Psoas muscle (tissue), 8 donors: ENCODE results near the gene AADAT. TPM values are rescaled to one million over a fixed set of nuclear protein-coding genes. Genes with fewer than 3 reads are reported as not detected.

Experiments
- ATAC-seq, 4 donors: fragments of 200-7000 bp; cut with Tn5 transposase; one replicate each; pipeline ENCODE4 v1.9.1; 2020; ENCODE audit warnings: moderate library complexity in 3 of 4, mild to moderate bottlenecking in 2 of 4
- DNase-seq, 2 donors: peaks; one replicate each; pipeline ENCODE4 v3.0.0-alpha.2; 2020
- H3K27ac ChIP-seq: fragments of 200-600 bp; one replicate; pipeline ENCODE4 v1.8.0; 2022
- H3K27me3 ChIP-seq, 3 donors: fragments of 200-600 bp in 1 of 3; one replicate each; pipeline versions ENCODE4 v1.6.1 to v1.8.0; 2013 to 2022; ENCODE audit warnings: low read length in 2 of 3, mild to moderate bottlenecking in 2 of 3, moderate library complexity in 1 of 3; ENCODE audit not compliant: insufficient read depth in 3 of 3
- H3K36me3 ChIP-seq, 2 donors: fragments of 200-600 bp in 1 of 2; one replicate each; pipeline versions ENCODE4 v1.6.1 to v1.8.0; 2013 to 2022; ENCODE audit warnings: low read depth in 1 of 2, mild to moderate bottlenecking in 1 of 2, moderate library complexity in 1 of 2; ENCODE audit not compliant: insufficient read depth in 1 of 2
- H3K4me1 ChIP-seq: fragments of 200-600 bp; one replicate; pipeline ENCODE4 v1.8.0; 2022
- H3K4me3 ChIP-seq: fragments of 200-600 bp; one replicate; pipeline ENCODE4 v1.8.0; 2022; ENCODE audit warnings: mild to moderate bottlenecking
- H3K9me3 ChIP-seq: fragments of 200-600 bp; one replicate; pipeline ENCODE4 v1.8.0; 2022
- WGBS, 3 donors: extraction: QIAGEN DNeasy Blood & Tissue Kit; methylation state at CpG; one replicate each; pipeline versions ENCODE4 v1.1.6 to v1.1.7; 2013; 5-methylcytosine and 5-hydroxymethylcytosine counted together
- intact Hi-C, 2 donors: fragments of 100-400 bp; cut with DNase I; formaldehyde crosslinking; loops; one replicate each; pipeline versions ENCODE4 v1.11.0 to v1.14.2; 2022
- polyA plus RNA-seq, 3 donors: library from polyadenylated mRNA; stranded (reverse); fragments of 200-250 nt; gene quantifications; one replicate each; pipeline ENCODE4 v1.2.3, GENCODE V29; 2013
- total RNA-seq, 4 donors: library from RNA; stranded (reverse); fragmentation: NEBNext Ultra II Directional in 2 of 4; extraction: Animal tissue kit (Norgen Biotek cat#: 25700) in 2 of 4; gene quantifications; one replicate each; pipeline versions ENCODE4 v1.2.1 to v1.2.4, GENCODE V29; 2021 to 2023
- TF ChIP-seq, protein P1 (sequence below): fragments of 200-600 bp; IDR thresholded peaks from one replicate; pipeline ENCODE4 v1.8.0; 2022; ENCODE audit warnings: antibody characterized with exemption
- donor health status: healthy with polysubstance abuse.
- donor health status: DM: no; HTN: no; CAD: no; lungs with moderate emphysema.
- donor health status: Bipolar disorder and iron deficiency.
- donor health status: healthy.
- donor health status: DM: yes; HTN: yes; CAD: no.
- donor health status: DM: no; HTN: no; CAD: no.
- donor health status: DM: no; HTN: no; CAD: no.
- donor health status: DM: yes; HTN: yes; CAD: no.

The AADAT gene
- total and polyA plus RNA-seq, 7 donors, result 0.58 to 1.6 (median 1.1) TPM

DNA sequence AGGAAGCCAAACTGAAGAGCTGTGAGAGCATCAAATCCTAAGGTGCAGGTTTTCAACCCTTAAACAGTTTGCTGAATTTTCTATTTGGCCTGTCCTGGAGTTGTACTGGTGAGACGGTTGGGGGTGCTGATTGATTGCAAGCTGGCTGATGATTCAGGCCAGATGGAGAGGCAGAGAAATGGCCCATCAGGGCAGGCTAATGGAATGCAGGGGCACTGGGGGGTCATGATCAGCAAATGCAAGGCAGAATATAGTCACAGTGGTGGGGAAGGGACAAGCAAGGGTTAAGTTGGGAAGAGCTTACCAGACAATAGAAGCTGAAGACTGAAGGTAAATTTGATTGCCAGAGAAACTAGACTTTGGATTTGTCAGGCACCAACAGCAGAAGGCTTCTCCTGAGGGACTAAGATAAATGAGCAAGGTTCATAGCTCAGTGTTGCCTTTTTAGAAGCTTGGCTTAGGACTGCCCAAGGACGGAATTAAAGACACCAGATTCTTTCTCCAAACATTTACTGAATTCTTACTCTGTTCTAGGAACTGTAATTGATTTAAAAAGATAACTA, 4.3 kb upstream of the AADAT start:
- Histone ChIP-seq H3K36me3 (no peaks in the 10 kb centered on the region), H3K4me3 (no peak overlapping the region), H3K27ac (no peak overlapping the region), H3K4me1 (no peaks in the 10 kb centered on the region), H3K27me3 (no peaks in the 10 kb centered on the region), H3K9me3 (no peaks in the 10 kb centered on the region)
- intact Hi-C loops, result loop anchor here in 1 of 2 donors (5.0 kb wide), 1 partner anchor 282 kb away; no protein-coding TSS in a partner anchor
- TF ChIP-seq, protein P1, sequence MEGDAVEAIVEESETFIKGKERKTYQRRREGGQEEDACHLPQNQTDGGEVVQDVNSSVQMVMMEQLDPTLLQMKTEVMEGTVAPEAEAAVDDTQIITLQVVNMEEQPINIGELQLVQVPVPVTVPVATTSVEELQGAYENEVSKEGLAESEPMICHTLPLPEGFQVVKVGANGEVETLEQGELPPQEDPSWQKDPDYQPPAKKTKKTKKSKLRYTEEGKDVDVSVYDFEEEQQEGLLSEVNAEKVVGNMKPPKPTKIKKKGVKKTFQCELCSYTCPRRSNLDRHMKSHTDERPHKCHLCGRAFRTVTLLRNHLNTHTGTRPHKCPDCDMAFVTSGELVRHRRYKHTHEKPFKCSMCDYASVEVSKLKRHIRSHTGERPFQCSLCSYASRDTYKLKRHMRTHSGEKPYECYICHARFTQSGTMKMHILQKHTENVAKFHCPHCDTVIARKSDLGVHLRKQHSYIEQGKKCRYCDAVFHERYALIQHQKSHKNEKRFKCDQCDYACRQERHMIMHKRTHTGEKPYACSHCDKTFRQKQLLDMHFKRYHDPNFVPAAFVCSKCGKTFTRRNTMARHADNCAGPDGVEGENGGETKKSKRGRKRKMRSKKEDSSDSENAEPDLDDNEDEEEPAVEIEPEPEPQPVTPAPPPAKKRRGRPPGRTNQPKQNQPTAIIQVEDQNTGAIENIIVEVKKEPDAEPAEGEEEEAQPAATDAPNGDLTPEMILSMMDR, result no peak
- ATAC-seq, result no peak
- WGBS, 3 donors, result 59 to 71% (median 65%) methylated on average over 2 of the region's 2 CpGs
- DNase-seq, result no peak

DNA sequence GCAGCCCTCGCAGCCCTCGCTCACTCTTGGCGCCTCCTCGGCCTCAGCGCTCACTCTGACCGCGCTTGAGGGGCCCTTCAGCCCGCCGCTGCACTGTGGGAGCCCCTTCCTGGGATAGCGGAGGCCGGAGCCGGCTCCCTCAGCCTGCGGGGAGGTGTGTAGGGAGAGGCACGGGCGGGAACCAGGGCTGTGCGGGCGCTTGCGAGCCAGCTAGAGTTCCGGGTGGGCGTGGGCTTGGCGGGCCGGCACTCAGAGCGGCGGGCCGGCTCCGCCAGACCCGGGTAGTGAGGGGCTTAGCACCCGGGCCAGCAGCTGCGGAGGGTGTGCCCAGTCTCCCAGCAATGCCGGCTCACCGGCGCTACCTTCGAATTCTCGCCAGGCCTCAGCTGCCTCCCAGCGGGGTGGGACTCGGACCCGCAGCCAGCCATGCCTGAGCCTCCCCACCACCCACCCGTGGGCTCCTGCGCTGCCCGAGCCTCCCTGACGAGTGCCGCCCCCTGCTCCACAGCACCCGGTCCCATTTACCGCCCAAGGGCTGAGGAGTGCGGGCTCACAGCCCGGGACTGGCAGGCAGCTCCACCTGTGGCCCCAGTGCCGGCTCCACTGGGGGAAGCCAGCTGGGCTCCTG, 1.4 kb upstream of the AADAT start:
- Histone ChIP-seq H3K4me3 (no peak overlapping the region), H3K9me3 (no peaks in the 10 kb centered on the region), H3K27me3 (no peaks in the 10 kb centered on the region), H3K27ac (no peak overlapping the region), H3K36me3 (peaks cover 0 to 20% of the 10 kb centered on the region in 2 donors), H3K4me1 (no peaks in the 10 kb centered on the region)
- intact Hi-C loops, result loop anchor here in 1 of 2 donors (5.0 kb wide), 1 partner anchor 279 kb away; no protein-coding TSS in a partner anchor
- ATAC-seq (no peak), DNase-seq (no peak)
- WGBS, 3 donors, result 96 to 97% (median 96%) methylated on average over 37 to 47 of the region's 47 CpGs
- TF ChIP-seq, protein P1, result no peak

DNA sequence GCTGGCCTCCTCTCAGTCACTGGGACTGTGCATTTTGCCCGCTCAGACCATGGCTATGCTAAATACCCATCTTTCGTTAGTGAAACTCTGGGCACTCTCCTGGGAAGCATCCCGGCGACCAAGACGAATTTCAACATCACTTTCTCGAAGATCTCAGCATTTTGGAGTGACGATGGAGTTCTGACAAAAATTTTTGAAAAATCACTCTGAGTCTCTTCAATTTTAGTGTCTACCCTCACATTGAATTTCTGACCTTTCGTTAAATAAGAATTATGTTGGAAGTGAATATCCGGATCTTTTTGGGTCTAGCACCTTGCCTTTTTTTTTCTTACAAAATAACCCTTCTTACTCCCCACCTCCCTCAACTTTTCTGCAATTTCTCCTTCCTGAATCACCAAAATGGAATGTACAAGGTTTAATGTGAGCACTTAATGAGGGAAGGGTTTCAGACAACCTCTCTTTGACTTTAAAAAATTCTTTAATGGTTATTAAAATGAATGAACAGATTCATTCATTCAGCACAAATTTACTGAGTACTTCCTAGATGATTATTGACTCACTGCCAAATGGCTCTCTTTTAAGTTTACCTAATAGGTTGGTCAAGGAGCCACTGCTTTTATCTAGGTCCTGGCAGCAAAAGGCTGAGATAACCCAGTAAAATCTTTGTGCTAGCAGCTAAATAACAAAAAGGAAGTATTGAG, 746 bp upstream of the AADAT start:
- WGBS, 3 donors, result 7 to 16% (median 10%) methylated on average over 9 of the region's 9 CpGs
- no peaks in the 10 kb centered on the region for H3K27me3 ChIP-seq
- no peaks in the 10 kb centered on the region for H3K4me1 ChIP-seq
- H3K36me3 ChIP-seq, result peaks cover 0 to 25% of the 10 kb centered on the region in 2 donors
- no peaks in the 10 kb centered on the region for H3K9me3 ChIP-seq
- TF ChIP-seq, protein P1, result no peak
- ATAC-seq (no peak), DNase-seq (no peak)
- H3K27ac ChIP-seq, result no peak overlapping the region
- peak overlapping the region; percentile 76 for H3K4me3 ChIP-seq
- intact Hi-C loops, result loop anchor here in 1 of 2 donors (5.0 kb wide), 1 partner anchor 278 kb away; no protein-coding TSS in a partner anchor

DNA sequence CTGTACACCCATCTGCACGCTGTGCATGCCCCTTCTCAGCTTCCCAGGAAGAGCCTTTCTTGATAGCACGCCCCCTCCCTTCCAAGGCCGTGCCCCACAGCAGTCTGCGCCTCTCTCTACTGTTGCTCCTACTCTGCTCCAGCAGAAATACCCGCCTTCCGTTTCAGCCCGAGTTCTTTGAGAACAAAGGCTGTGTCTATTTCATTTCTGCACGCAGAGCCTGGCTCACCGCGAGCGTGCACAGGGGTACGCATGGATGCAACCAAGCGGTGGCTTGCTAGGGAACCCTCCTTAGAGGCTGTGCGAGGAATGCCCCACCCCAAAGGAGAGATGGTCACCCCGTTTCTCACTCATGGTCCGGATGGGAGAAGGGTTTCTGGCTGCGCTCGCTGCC, 485 bp downstream of the AADAT start:
- intact Hi-C loops, result no loop called here
- WGBS, 3 donors, result 1% methylated on average over 18 of the region's 18 CpGs
- peak overlapping the region; percentile 76 for H3K4me3 ChIP-seq
- peak in 3 of 4 donors; percentile 10 to 30 (median 13) for ATAC-seq
- TF ChIP-seq, protein P1, result no peak
- H3K27me3 ChIP-seq, result no peaks in the 10 kb centered on the region
- peaks cover 0 to 37% of the 10 kb centered on the region in 2 donors for H3K36me3 ChIP-seq
- H3K27ac ChIP-seq, result no peak overlapping the region
- no peak for DNase-seq
- H3K4me1 ChIP-seq, result no peaks in the 10 kb centered on the region
- no peaks in the 10 kb centered on the region for H3K9me3 ChIP-seq
